ENCODE results near the gene DAAM1.
A peak's percentile ranks its signal among the peaks of the same experiment; 100 is the strongest.

Gene DAAM1

DNA sequence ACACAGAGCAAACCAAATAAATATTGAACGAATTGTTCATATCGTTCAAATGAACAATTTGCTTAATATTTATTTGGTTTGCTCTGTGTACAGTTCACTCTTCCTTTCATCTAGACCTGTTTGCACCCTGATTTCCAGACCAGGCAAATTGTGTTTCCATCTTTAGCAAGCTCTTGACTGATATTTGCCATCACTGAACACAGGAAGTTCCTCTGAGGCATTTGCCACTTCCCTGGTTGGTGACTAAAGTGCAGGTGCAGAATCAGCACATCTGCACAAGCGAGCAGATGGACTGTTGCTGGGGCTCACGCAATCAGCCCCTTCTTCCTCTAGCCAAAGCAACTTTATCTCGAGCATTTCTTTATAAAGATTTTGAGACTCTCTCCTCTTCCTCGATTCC is 112.9 kb downstream of the DAAM1 start:
- ATAC-seq, result no peak

GRCh38 chr14:59302313-59302712 is 113.8 kb downstream of the DAAM1 start:
- ATAC-seq, result no peak
- no peak for TF ChIP-seq RARB (CRISPR knock-in tag; IDR thresholded peaks at IDR 0.05)
- TF ChIP-seq ZC3H10 (CRISPR knock-in tag; IDR thresholded peaks at IDR 0.05), result no peak
- TF ChIP-seq ZNF8 (CRISPR knock-in tag; IDR thresholded peaks at IDR 0.05), result no peak
- TF ChIP-seq ESRRG (CRISPR knock-in tag; IDR thresholded peaks at IDR 0.05), result no peak

More for the DNA sequence above, 112.9 kb downstream of the DAAM1 start:
- TF ChIP-seq, protein P1, sequence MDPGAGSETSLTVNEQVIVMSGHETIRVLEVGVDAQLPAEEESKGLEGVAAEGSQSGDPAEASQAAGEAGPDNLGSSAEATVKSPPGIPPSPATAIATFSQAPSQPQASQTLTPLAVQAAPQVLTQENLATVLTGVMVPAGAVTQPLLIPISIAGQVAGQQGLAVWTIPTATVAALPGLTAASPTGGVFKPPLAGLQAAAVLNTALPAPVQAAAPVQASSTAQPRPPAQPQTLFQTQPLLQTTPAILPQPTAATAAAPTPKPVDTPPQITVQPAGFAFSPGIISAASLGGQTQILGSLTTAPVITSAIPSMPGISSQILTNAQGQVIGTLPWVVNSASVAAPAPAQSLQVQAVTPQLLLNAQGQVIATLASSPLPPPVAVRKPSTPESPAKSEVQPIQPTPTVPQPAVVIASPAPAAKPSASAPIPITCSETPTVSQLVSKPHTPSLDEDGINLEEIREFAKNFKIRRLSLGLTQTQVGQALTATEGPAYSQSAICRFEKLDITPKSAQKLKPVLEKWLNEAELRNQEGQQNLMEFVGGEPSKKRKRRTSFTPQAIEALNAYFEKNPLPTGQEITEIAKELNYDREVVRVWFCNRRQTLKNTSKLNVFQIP (CRISPR knock-in tag; IDR thresholded peaks at IDR 0.05; ENCODE audit: borderline replicate concordance, low read depth), result no peak

GRCh38 chr14:59303216-59303615 is 114.7 kb downstream of the DAAM1 start:
- TF ChIP-seq RARB (CRISPR knock-in tag; IDR thresholded peaks at IDR 0.05) (no peak), TOX (CRISPR knock-in tag; IDR thresholded peaks at IDR 0.05; ENCODE audit: borderline replicate concordance) (no peak), ZNF70 (CRISPR knock-in tag; IDR thresholded peaks at IDR 0.05) (no peak), ESRRG (CRISPR knock-in tag; IDR thresholded peaks at IDR 0.05) (no peak), TCF4 (CRISPR knock-in tag; IDR thresholded peaks at IDR 0.05; ENCODE audit: borderline replicate concordance) (no peak), BACH2 (CRISPR knock-in tag; IDR thresholded peaks at IDR 0.05; ENCODE audit: borderline replicate concordance) (no peak), ZC3H10 (CRISPR knock-in tag; IDR thresholded peaks at IDR 0.05) (no peak), SNAI2 (CRISPR knock-in tag; IDR thresholded peaks at IDR 0.05) (no peak), CSDC2 (CRISPR knock-in tag; IDR thresholded peaks at IDR 0.05) (no peak), GLIS3 (CRISPR knock-in tag; IDR thresholded peaks at IDR 0.05) (no peak), ARNTL (CRISPR knock-in tag; IDR thresholded peaks at IDR 0.05; ENCODE audit: borderline replicate concordance, low read depth) (no peak)
- TF ChIP-seq, protein P1 (CRISPR knock-in tag; IDR thresholded peaks at IDR 0.05; ENCODE audit: borderline replicate concordance, low read depth), result no peak
- no peak for ATAC-seq

DNA sequence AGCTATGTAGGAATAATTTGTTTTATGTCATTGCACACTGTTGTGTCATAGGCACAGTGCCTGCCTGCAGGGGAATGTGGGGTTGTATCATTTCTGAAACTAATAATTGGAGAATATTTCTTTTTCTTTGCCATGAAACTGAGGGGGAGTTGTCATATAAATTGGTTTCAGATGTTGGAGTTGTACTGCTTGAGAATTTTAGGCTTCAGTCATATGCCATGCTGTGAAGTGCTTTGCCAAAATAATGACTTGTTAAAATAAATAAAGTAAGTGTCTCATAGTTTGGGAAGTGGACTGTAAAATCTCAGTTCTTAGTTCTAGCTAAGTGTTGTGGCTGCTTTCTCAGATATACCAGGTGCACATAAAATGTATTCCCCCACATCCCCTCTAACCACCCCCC is 116.8 kb downstream of the DAAM1 start:
- ATAC-seq, result peak; percentile 48
- TF ChIP-seq BACH2 (CRISPR knock-in tag; IDR thresholded peaks at IDR 0.05; ENCODE audit: borderline replicate concordance), result no peak
- TF ChIP-seq ISL1 (CRISPR knock-in tag; IDR thresholded peaks at IDR 0.05), result no peak
- no peak for TF ChIP-seq TOX (CRISPR knock-in tag; IDR thresholded peaks at IDR 0.05; ENCODE audit: borderline replicate concordance)
- TF ChIP-seq PPARA (CRISPR knock-in tag; IDR thresholded peaks at IDR 0.05; ENCODE audit: borderline replicate concordance), result no peak
- no peak for TF ChIP-seq GLIS3 (CRISPR knock-in tag; IDR thresholded peaks at IDR 0.05)
- no peak for TF ChIP-seq TCF4 (CRISPR knock-in tag; IDR thresholded peaks at IDR 0.05; ENCODE audit: borderline replicate concordance)
- TF ChIP-seq, protein P2, sequence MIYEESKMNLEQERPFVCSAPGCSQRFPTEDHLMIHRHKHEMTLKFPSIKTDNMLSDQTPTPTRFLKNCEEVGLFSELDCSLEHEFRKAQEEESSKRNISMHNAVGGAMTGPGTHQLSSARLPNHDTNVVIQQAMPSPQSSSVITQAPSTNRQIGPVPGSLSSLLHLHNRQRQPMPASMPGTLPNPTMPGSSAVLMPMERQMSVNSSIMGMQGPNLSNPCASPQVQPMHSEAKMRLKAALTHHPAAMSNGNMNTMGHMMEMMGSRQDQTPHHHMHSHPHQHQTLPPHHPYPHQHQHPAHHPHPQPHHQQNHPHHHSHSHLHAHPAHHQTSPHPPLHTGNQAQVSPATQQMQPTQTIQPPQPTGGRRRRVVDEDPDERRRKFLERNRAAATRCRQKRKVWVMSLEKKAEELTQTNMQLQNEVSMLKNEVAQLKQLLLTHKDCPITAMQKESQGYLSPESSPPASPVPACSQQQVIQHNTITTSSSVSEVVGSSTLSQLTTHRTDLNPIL (CRISPR knock-in tag; IDR thresholded peaks at IDR 0.05; ENCODE audit: low read depth), result no peak
- no peak for TF ChIP-seq SNAI2 (CRISPR knock-in tag; IDR thresholded peaks at IDR 0.05)
- TF ChIP-seq, protein P3, sequence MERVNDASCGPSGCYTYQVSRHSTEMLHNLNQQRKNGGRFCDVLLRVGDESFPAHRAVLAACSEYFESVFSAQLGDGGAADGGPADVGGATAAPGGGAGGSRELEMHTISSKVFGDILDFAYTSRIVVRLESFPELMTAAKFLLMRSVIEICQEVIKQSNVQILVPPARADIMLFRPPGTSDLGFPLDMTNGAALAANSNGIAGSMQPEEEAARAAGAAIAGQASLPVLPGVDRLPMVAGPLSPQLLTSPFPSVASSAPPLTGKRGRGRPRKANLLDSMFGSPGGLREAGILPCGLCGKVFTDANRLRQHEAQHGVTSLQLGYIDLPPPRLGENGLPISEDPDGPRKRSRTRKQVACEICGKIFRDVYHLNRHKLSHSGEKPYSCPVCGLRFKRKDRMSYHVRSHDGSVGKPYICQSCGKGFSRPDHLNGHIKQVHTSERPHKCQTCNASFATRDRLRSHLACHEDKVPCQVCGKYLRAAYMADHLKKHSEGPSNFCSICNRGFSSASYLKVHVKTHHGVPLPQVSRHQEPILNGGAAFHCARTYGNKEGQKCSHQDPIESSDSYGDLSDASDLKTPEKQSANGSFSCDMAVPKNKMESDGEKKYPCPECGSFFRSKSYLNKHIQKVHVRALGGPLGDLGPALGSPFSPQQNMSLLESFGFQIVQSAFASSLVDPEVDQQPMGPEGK (CRISPR knock-in tag; IDR thresholded peaks at IDR 0.05; ENCODE audit: borderline replicate concordance), result no peak
- TF ChIP-seq ZNF70 (CRISPR knock-in tag; IDR thresholded peaks at IDR 0.05), result no peak
- TF ChIP-seq, protein P4, sequence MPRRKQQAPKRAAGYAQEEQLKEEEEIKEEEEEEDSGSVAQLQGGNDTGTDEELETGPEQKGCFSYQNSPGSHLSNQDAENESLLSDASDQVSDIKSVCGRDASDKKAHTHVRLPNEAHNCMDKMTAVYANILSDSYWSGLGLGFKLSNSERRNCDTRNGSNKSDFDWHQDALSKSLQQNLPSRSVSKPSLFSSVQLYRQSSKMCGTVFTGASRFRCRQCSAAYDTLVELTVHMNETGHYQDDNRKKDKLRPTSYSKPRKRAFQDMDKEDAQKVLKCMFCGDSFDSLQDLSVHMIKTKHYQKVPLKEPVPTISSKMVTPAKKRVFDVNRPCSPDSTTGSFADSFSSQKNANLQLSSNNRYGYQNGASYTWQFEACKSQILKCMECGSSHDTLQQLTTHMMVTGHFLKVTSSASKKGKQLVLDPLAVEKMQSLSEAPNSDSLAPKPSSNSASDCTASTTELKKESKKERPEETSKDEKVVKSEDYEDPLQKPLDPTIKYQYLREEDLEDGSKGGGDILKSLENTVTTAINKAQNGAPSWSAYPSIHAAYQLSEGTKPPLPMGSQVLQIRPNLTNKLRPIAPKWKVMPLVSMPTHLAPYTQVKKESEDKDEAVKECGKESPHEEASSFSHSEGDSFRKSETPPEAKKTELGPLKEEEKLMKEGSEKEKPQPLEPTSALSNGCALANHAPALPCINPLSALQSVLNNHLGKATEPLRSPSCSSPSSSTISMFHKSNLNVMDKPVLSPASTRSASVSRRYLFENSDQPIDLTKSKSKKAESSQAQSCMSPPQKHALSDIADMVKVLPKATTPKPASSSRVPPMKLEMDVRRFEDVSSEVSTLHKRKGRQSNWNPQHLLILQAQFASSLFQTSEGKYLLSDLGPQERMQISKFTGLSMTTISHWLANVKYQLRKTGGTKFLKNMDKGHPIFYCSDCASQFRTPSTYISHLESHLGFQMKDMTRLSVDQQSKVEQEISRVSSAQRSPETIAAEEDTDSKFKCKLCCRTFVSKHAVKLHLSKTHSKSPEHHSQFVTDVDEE (CRISPR knock-in tag; IDR thresholded peaks at IDR 0.05), result no peak
- TF ChIP-seq RARB (CRISPR knock-in tag; IDR thresholded peaks at IDR 0.05), result no peak
- no peak for TF ChIP-seq ZFP3 (CRISPR knock-in tag; IDR thresholded peaks at IDR 0.05)
- TF ChIP-seq ZNF8 (CRISPR knock-in tag; IDR thresholded peaks at IDR 0.05), result no peak; the same call in 1 of the 2 replicates

Measured in SK-N-SH treated with all-trans-retinoic acid at 6 μM for 48 hours (cell line).